GM15510 (cell line): ENCODE data around the gene CSGALNACT2.

Source experiments
- POLR2A ChIP-seq: IDR thresholded peaks from 3 replicates; pipeline ENCODE4 v1.6.1; 2011; ENCODE audit warnings: borderline replicate concordance; ENCODE audit not compliant: insufficient read length; ENCODE audit errors: extremely low read depth

CSGALNACT2 gene

GRCh38 chr10:43125881-43126731 lies 12.1 kb upstream of the CSGALNACT2 start:
- TF ChIP-seq POLR2A = no peak

- TF ChIP-seq POLR2A = no peak
These were observed 11.4 kb upstream of the CSGALNACT2 start for GRCh38 chr10:43126759-43127424.

- no peak for TF ChIP-seq POLR2A
These were observed 10.8 kb upstream of the CSGALNACT2 start for GRCh38 chr10:43127442-43127841.

DNA sequence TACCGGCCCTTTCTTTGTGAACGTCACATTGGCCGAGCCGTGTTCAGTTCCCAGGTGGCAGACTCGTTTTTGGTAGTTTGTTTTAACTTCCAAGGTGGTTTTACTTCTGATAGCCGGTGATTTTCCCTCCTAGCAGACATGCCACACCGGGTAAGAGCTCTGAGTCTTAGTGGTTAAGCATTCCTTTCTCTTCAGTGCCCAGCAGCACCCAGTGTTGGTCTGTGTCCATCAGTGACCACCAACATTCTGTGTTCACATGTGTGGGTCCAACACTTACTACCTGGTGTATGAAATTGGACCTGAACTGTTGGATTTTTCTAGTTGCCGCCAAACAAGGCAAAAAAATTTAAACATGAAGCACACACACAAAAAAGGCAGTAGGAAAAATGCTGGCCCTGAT lies 9.9 kb upstream of the CSGALNACT2 start:
- no peak for TF ChIP-seq POLR2A

DNA sequence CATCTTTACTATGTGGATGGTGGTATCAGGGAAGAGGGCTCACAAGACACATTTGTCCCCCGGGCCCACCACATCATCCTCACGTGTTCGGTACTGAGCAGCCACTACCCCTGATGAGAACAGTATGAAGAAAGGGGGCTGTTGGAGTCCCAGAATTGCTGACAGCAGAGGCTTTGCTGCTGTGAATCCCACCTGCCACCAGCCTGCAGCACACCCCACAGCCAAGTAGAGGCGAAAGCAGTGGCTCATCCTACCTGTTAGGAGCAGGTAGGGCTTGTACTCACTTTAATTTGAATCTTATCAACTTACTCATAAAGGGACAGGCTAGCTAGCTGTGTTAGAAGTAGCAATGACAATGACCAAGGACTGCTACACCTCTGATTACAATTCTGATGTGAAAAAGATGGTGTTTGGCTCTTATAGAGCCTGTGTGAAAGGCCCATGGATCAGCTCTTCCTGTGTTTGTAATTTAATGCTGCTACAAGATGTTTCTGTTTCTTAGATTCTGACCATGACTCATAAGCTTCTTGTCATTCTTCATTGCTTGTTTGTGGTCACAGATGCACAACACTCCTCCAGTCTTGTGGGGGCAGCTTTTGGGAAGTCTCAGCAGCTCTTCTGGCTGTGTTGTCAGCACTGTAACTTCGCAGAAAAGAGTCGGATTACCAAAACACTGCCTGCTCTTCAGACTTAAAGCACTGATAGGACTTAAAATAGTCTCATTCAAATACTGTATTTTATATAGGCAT lies 9.1 kb upstream of the CSGALNACT2 start:
- TF ChIP-seq POLR2A = no peak

DNA sequence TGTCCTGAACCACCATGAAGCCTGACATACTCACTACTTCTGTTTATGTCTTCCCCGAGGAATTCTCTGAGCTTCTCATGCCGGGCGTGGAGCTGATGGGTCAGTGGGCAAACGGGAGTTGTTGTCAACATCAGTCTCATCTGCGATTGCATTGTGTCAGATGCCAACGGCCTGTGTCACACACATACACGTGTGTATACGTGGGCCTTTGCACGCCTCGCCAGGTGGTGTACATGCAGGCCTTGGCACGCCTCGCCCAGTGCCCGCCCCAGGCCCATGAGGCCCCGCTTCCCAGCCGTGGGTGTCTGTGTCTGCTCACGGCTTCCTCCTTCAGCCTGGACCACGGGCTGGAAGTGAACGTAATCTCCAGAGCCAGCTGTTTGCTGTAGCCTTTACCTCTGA lies 7.5 kb upstream of the CSGALNACT2 start:
- no peak for TF ChIP-seq POLR2A

- TF ChIP-seq POLR2A = no peak
These were observed 7.0 kb upstream of the CSGALNACT2 start for GRCh38 chr10:43131256-43131655.

DNA sequence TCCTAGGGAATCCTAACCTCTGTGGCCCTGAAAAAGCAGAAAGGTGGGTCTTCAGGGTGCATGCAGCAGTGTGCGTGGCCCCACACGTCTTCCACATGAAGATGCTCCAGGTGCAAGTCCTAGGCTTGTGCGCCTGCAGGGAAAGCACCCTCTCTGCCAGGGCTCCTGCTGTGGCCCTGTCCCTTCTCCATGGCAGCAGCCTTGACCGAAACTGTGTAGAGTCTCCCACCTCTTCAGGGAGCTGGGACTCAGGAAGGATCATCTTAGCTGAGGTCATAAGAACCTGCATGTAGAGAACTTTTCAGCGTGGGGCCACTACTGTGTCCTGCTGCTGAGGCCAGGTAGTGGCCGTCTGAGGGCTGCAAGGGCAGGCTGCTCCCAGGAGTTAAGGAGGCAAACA lies 6.3 kb upstream of the CSGALNACT2 start:
- TF ChIP-seq POLR2A = no peak

DNA sequence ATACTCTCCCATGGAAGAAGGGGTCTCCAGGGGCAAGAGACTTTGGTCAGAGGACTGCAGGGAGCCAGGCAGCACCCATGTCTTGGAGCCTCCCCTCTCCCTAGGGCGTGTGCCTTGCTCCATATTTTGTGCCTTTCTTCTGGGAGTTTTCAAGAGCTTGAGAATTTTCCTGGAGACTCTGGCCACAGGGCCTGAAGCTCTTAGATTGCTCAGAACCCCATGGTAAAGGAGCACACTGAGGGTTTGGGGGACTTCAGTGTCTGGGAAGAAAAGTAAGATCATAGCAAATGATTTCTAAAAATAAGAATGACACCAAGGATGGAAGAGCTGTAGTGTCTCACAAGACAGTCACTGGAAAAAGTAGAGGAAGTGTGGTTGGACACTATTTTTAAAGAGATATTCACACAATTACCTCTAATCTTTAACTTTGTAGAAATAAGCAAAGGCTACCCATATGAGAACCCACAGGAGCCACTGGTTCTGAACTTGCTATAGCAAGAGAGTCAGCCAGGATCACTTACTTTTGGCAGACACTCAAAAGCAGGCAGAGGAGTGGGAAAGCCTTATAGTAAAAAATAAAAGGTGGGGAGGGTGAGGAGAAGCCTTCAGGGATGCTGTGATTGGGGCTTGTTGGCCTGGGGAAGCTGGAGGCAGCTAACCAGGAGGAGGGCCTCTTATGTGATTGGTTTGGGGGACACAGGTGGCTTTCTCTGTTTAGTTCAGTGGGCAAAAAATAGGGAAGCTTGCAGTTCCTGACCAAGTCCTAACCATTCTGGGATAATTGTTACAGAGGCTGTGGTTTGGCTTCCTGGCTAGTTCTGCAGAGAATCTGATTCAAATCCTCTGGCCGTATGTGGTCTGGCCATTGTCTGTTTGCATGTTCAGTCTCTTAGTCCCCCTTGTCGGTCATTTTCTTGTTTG lies 5.1 kb upstream of the CSGALNACT2 start:
- TF ChIP-seq POLR2A = no peak

DNA sequence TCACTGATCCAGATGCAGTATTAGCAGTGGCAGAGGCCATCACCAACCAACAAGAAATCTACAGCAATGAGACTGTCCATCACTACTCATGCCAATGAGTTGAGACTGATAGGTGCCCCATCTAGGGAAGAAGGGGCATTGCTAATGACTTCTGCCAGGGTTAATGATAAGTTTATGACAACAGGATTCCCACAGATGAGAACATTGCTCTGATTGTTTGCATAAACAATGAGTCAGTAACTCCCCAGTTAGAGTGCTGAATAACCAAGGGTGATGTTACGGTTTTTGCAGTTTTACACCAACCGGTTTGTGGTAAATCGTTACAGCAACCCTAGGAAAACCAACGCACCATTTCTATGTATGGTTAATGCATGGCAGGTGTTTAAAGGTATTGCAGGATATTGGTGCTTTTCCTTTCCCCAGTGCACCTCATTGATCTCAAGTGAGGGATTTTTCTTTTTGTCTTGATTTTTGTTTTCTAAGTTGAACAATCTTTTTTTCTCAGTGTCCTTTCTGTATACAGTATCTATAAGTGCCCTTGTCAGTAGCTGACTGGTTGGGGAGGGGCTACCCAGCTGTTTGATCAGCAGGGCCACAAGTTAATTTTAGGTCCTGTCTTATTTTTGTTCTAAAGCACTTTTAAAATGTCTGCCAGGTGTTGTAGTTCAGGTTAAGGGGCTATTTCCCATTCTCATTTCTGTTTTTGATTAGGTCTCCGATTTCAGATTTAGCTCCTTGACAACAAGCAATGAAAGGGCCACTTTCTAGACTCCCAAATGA lies 3.9 kb upstream of the CSGALNACT2 start:
- no peak for TF ChIP-seq POLR2A

DNA sequence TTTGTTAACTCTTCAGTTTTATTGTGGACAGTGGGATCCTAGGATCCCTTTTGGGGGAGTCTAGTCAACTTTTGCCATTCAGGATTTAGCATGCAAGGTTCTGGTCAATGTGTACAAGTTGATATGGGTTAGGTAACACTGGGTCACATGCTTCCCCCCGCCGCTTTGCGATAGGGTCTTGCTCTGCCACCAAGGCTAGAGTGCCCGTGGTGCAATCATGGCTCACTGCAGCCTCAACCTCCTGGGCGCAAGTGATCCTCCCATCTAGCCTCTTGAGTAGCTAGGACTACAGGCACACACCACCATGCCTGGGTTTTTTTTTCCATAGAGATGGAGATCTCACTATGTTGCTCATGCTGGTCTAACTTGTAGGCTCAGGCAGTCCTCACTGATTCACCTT lies 3.2 kb upstream of the CSGALNACT2 start:
- TF ChIP-seq POLR2A = no peak

- no peak for TF ChIP-seq POLR2A
These were observed 2.6 kb upstream of the CSGALNACT2 start for GRCh38 chr10:43135656-43136055.

GRCh38 chr10:43136432-43136831 lies 1.8 kb upstream of the CSGALNACT2 start:
- TF ChIP-seq POLR2A = no peak
